Measurements from ENCODE around the gene FLNB. TPM values are rescaled to one million over a fixed set of nuclear protein-coding genes. Genes with fewer than 3 reads are reported as not detected.

Gene FLNB
- total and polyA plus RNA-seq, 10 of the 15 experiments (the other 5 are each of a cell fraction or from before 2014, with no cell fraction given), result 13.6 to 51.8 (median 26.4) TPM

DNA sequence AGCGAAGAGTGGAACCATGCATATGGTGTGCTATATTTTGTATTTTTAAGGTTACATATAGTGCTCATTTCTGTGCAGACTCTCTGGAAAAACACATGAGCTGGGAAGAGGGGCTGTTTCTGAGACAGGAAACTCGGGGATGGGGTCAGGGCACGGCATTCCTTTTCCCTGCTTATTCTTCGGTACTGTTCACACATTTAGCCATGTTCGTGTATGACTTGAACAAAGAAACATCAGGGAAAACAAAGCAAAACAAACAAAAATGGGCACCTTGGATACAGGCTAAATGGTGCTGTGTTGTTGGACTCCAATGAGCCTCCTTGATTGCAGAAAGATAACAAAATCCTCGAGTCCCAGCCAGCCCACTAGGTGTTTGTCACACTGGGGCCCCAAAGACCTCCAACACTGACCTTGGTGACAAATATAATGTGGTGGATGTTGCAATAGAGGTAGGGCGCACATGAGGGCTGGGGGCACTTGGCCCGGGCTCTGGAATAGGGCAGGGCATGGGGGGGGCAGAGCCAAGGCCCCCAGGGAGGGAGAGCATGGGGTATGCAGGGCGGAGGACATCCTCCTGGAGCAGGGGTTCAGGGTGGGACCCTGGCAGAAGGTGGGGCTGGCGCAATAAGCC is 183.3 kb downstream of the FLNB start (continued):
- no peak for TF ChIP-seq SUPT20H (IDR thresholded peaks at IDR 0.05; ENCODE audit: borderline replicate concordance, control insufficient read depth, low read depth, low read length)
- TF ChIP-seq CREB1 (IDR thresholded peaks at IDR 0.05; ENCODE audit: low read depth), result no peak
- TF ChIP-seq, protein P1, sequence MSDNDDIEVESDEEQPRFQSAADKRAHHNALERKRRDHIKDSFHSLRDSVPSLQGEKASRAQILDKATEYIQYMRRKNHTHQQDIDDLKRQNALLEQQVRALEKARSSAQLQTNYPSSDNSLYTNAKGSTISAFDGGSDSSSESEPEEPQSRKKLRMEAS (IDR thresholded peaks at IDR 0.05; ENCODE audit: low read depth, low read length), result no peak
- TF ChIP-seq HDAC2 (IDR thresholded peaks at IDR 0.05), result no peak
- TF ChIP-seq, protein P2, sequence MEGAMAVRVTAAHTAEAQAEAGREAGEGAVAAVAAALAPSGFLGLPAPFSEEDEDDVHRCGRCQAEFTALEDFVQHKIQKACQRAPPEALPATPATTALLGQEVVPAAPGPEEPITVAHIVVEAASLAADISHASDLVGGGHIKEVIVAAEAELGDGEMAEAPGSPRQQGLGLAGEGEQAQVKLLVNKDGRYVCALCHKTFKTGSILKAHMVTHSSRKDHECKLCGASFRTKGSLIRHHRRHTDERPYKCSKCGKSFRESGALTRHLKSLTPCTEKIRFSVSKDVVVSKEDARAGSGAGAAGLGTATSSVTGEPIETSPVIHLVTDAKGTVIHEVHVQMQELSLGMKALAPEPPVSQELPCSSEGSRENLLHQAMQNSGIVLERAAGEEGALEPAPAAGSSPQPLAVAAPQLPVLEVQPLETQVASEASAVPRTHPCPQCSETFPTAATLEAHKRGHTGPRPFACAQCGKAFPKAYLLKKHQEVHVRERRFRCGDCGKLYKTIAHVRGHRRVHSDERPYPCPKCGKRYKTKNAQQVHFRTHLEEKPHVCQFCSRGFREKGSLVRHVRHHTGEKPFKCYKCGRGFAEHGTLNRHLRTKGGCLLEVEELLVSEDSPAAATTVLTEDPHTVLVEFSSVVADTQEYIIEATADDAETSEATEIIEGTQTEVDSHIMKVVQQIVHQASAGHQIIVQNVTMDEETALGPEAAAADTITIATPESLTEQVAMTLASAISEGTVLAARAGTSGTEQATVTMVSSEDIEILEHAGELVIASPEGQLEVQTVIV (IDR thresholded peaks at IDR 0.05; ENCODE audit: borderline replicate concordance, partially characterized antibody), result no peak
- no peak for TF ChIP-seq SIX5 (IDR thresholded peaks at IDR 0.05; ENCODE audit: low read depth, low read length, severe bottlenecking)

DNA sequence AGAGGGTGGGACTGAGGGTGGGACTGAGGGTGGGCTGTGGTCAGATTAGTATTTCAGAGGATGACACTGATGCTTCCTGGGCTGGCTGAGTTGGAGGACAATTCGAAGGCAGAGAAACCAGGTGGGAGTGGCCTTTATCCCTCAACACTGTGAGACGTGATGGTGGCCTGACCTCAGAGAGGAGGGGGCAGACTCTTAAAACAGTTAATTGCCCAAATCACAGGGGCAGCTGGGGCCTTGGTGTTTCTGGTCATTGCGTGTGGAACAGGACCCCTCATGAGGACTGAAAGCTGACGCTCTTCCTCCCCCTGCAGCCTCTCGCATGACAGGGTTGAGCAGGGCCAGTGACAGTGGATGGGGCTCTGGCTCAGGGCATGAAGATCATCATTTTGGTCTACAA is 183.8 kb downstream of the FLNB start:
- no peaks in the 10 kb centered on the region for H4K20me1 ChIP-seq (ENCODE audit: control insufficient read depth, insufficient read depth)
- no peaks in the 10 kb centered on the region for H3K27me3 ChIP-seq (replicated peaks in 1 of 2; ENCODE audit: control insufficient read depth in 2 of 2, insufficient read depth in 2 of 2, low read length in 1 of 2)
- no peak overlapping the region for H3K9ac ChIP-seq (ENCODE audit: control insufficient read depth, insufficient read depth, low read length)
- 86% methylated on average over 5 of the region's 5 CpGs for WGBS (ENCODE audit: insufficient coverage, insufficient replicate concordance, low lambda C conversion rate, missing lambda C conversion rate)
- no TSS peak for BruUV-seq (replicated peaks)
- no peak overlapping the region for H3K27ac ChIP-seq (ENCODE audit: control insufficient read depth, insufficient read depth)
- H3K36me3 ChIP-seq (ENCODE audit: control insufficient read depth in 2 of 2, insufficient read depth in 2 of 2, low read length in 1 of 2), result peaks cover 1 to 6% of the 10 kb centered on the region in 2 experiments; a peak in 2 of 4 replicates
- peaks cover 8% of the 10 kb centered on the region for H3K4me1 ChIP-seq (ENCODE audit: control insufficient read depth, insufficient read depth, low read length)
- POLR2A ChIA-PET, result interaction anchor here (17.1 kb wide), 1 partner anchor 20 kb away, joined by 491 read pairs; the partner anchor contains the start of gene DNASE1L3
- SMC1A ChIA-PET (ENCODE audit: uncharacterized antibody, unreplicated experiment), result interaction anchor here (1.3 to 9.6 kb wide), 5 partner anchors 22 to 58 kb away, joined by 4 to 191 read pairs (median 27); partner anchors contain the start of gene ABHD6
- in situ Hi-C loops (cut with MboI) (no loop called here), intact Hi-C loops (cut with micrococcal nuclease; ENCODE audit: unreplicated experiment) (no loop called here)
- no peak overlapping the region for H3K4me3 ChIP-seq
- DNase-seq (ENCODE audit: low read depth, low spot score) (no peak), FAIRE-seq (no peak), ATAC-seq (no peak)
- H3K79me2 ChIP-seq (ENCODE audit: control insufficient read depth, insufficient read depth, low read length), result no peaks in the 10 kb centered on the region
- no peak overlapping the region for H3K4me2 ChIP-seq (ENCODE audit: control insufficient read depth, insufficient read depth)
- CTCF ChIA-PET, result interaction anchor here (18.5 to 25.2 kb wide), 2 partner anchors 22 to 110 kb away, joined by 503 to 655 read pairs; partner anchors contain the start of genes DNASE1L3, HTD2 and RPP14
- H2AFZ ChIP-seq (ENCODE audit: control insufficient read depth, low read depth, low read length), result no peak overlapping the region
- RAD21 ChIA-PET (ENCODE audit: unreplicated experiment), result interaction anchor here (0.6 to 6.6 kb wide), 2 partner anchors 12 to 27 kb away, joined by 3 to 141 read pairs; no protein-coding TSS in a partner anchor
- peaks cover 19% of the 10 kb centered on the region for H3K9me3 ChIP-seq (replicated peaks; ENCODE audit: control insufficient read depth, insufficient read depth, low read length)
- no peak for TF ChIP-seq RB1 (IDR thresholded peaks at IDR 0.05; ENCODE audit: borderline replicate concordance)
- TF ChIP-seq, protein P3, sequence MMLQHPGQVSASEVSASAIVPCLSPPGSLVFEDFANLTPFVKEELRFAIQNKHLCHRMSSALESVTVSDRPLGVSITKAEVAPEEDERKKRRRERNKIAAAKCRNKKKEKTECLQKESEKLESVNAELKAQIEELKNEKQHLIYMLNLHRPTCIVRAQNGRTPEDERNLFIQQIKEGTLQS (IDR thresholded peaks at IDR 0.05; ENCODE audit: borderline replicate concordance, extremely low read depth, low read depth, low read length), result no peak
- no peak for TF ChIP-seq RCOR1 (conservative IDR thresholded peaks at IDR 0.05; ENCODE audit: low read depth, low read length)
- no peak for TF ChIP-seq LARP7 (IDR thresholded peaks at IDR 0.05)
- no peak for TF ChIP-seq SUPT20H (IDR thresholded peaks at IDR 0.05; ENCODE audit: borderline replicate concordance, control insufficient read depth, low read depth, low read length)
- TF ChIP-seq RAD21 (IDR thresholded peaks at IDR 0.05; ENCODE audit: insufficient read depth, low read depth, low read length), result no peak
- no peak for TF ChIP-seq IKZF1 (conservative IDR thresholded peaks at IDR 0.05)
- no peak for TF ChIP-seq CBFB (IDR thresholded peaks at IDR 0.05; ENCODE audit: low read depth)
- TF ChIP-seq, protein P4, sequence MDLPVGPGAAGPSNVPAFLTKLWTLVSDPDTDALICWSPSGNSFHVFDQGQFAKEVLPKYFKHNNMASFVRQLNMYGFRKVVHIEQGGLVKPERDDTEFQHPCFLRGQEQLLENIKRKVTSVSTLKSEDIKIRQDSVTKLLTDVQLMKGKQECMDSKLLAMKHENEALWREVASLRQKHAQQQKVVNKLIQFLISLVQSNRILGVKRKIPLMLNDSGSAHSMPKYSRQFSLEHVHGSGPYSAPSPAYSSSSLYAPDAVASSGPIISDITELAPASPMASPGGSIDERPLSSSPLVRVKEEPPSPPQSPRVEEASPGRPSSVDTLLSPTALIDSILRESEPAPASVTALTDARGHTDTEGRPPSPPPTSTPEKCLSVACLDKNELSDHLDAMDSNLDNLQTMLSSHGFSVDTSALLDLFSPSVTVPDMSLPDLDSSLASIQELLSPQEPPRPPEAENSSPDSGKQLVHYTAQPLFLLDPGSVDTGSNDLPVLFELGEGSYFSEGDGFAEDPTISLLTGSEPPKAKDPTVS (IDR thresholded peaks at IDR 0.05; ENCODE audit: low read depth, low read length), result no peak
- TF ChIP-seq SMARCA5 (IDR thresholded peaks at IDR 0.05), result no peak
- no peak for TF ChIP-seq NR2F1 (conservative IDR thresholded peaks at IDR 0.05)

Data from GM12878 (cell line).